Measurements from ENCODE around the gene ARHGDIA.

Gene ARHGDIA

GRCh38 chr17:81885869-81886548 is 14.9 kb upstream of the ARHGDIA start:
- no peak for DNase-seq

GRCh38 chr17:81885454-81885853 is 14.3 kb upstream of the ARHGDIA start:
- no peak for DNase-seq

- no peak for DNase-seq
These were observed 13.8 kb upstream of the ARHGDIA start for GRCh38 chr17:81884968-81885367.

- DNase-seq: no peak
These were observed 13.4 kb upstream of the ARHGDIA start for GRCh38 chr17:81884520-81884919.

GRCh38 chr17:81879121-81879520 is 8.0 kb upstream of the ARHGDIA start:
- DNase-seq: no peak

- DNase-seq: no peak
These were observed 7.2 kb upstream of the ARHGDIA start for GRCh38 chr17:81878294-81878693.

- DNase-seq: no peak
These were observed 6.4 kb upstream of the ARHGDIA start for GRCh38 chr17:81877569-81877968.

GRCh38 chr17:81871387-81872230 is 472 bp upstream of the ARHGDIA start:
- DNase-seq: peak; percentile 23

- no peak for DNase-seq
These were observed 781 bp downstream of the ARHGDIA start for GRCh38 chr17:81870131-81870980.

GRCh38 chr17:81869221-81870130 is 1.7 kb downstream of the ARHGDIA start:
- no peak for DNase-seq

- no peak for DNase-seq
These were observed 2.4 kb downstream of the ARHGDIA start for GRCh38 chr17:81868674-81869220.

- DNase-seq: no peak
These were observed 3.0 kb downstream of the ARHGDIA start for GRCh38 chr17:81867991-81868673.

- DNase-seq: no peak
These were observed 3.8 kb downstream of the ARHGDIA start for GRCh38 chr17:81867170-81867990.

GRCh38 chr17:81866440-81867169 is 4.5 kb downstream of the ARHGDIA start:
- no peak for DNase-seq

GRCh38 chr17:81865733-81866439 is 5.3 kb downstream of the ARHGDIA start:
- no peak for DNase-seq

GRCh38 chr17:81865358-81865732 is 5.8 kb downstream of the ARHGDIA start:
- DNase-seq: no peak

GRCh38 chr17:81863833-81864768 is 7.0 kb downstream of the ARHGDIA start:
- no peak for DNase-seq

- no peak for DNase-seq
These were observed 7.9 kb downstream of the ARHGDIA start for GRCh38 chr17:81863123-81863675.

Data from NCI-H1417 treated with DMSO at 0.1 percent for 48 hours (cell line).